Ovary (tissue), 1 donor: ENCODE results near the gene CHST9.

Experiments used
- EP300 ChIP-seq: sonication (generic); formaldehyde crosslinking; IDR thresholded peaks from one replicate; pipeline ENCODE4 v1.6.1; 2017; ENCODE audit warnings: antibody characterized with exemption
- POLR2A ChIP-seq: fragments of 450-650 bp; IDR thresholded peaks from one replicate; pipeline ENCODE4 v1.6.1; 2017; ENCODE audit warnings: antibody characterized with exemption, mild to moderate bottlenecking, moderate library complexity

- TF ChIP-seq POLR2A (no peak), EP300 (no peak)
These were observed 42.2 kb downstream of the CHST9 start for GRCh38 chr18:27142891-27143290.
